Glutamatergic neuron (in vitro differentiated cells): ENCODE data around the gene PHLDB2. TPM values are rescaled to one million over a fixed set of nuclear protein-coding genes. Genes with fewer than 3 reads are reported as not detected.

Experiments
- DNase-seq: peaks from one replicate; pipeline ENCODE4 v3.0.0; 2022
- H3K27ac Mint-ChIP-seq: one replicate; pipeline ENCODE4 v1.8.0; 2020; ENCODE audit warnings: mild to moderate bottlenecking, mixed read lengths, inconsistent platforms; ENCODE audit not compliant: unreplicated experiment
- H3K27me3 Mint-ChIP-seq: one replicate; pipeline ENCODE4 v1.8.0; 2020; ENCODE audit warnings: mild to moderate bottlenecking, moderate library complexity, mixed read lengths, inconsistent platforms; ENCODE audit not compliant: unreplicated experiment
- H3K36me3 Mint-ChIP-seq: one replicate; pipeline ENCODE4 v1.8.0; 2020; ENCODE audit warnings: mild to moderate bottlenecking, mixed read lengths, inconsistent platforms; ENCODE audit not compliant: unreplicated experiment
- H3K4me1 Mint-ChIP-seq: one replicate; pipeline ENCODE4 v1.8.0; 2020; ENCODE audit warnings: mild to moderate bottlenecking, low read depth, mixed read lengths, inconsistent platforms; ENCODE audit not compliant: unreplicated experiment
- H3K4me3 Mint-ChIP-seq: one replicate; pipeline ENCODE4 v1.8.0; 2020; ENCODE audit warnings: mild to moderate bottlenecking, mixed read lengths, inconsistent platforms; ENCODE audit not compliant: unreplicated experiment
- H3K9me3 Mint-ChIP-seq: one replicate; pipeline ENCODE4 v1.8.0; 2020; ENCODE audit warnings: mild to moderate bottlenecking, moderate library complexity, mixed read lengths, inconsistent platforms; ENCODE audit not compliant: unreplicated experiment
- CTCF ChIP-seq: fragments of 200-600 bp; sonication (generic); IDR thresholded peaks from one replicate; pipeline ENCODE4 v1.5.0; 2021; ENCODE audit not compliant: partially characterized antibody, unreplicated experiment
- total RNA-seq: library from RNA; stranded (reverse); fragmentation: NEBNext Ultra II Directional; extraction: Animal tissue kit (Norgen Biotek cat#: 25700); gene quantifications from one replicate; pipeline ENCODE4 v1.2.1, GENCODE V29; 2021; ENCODE audit not compliant: unreplicated experiment

Gene PHLDB2
- total RNA-seq, 1 donor from 2014 or later: 18.7 TPM

GRCh38 chr3:112017091-112017490, 158.0 kb downstream of the PHLDB2 start:
- Mint-ChIP-seq H3K4me3 (no peak overlapping the region), H3K27me3 (peaks cover 1% of the 10 kb centered on the region), H3K36me3 (peaks cover 8% of the 10 kb centered on the region), H3K4me1 (peaks cover 14% of the 10 kb centered on the region), H3K27ac (no peak overlapping the region), H3K9me3 (peaks cover 2% of the 10 kb centered on the region)
- no peak for TF ChIP-seq CTCF
- DNase-seq: no peak

- H3K4me3 Mint-ChIP-seq: no peak overlapping the region
- DNase-seq: no peak
- H3K27me3 Mint-ChIP-seq: peaks cover 1% of the 10 kb centered on the region
- peaks cover 10% of the 10 kb centered on the region for H3K36me3 Mint-ChIP-seq
- no peaks in the 10 kb centered on the region for H3K9me3 Mint-ChIP-seq
- H3K4me1 Mint-ChIP-seq: peaks cover under 1% of the 10 kb centered on the region
- H3K27ac Mint-ChIP-seq: no peak overlapping the region
- no peak for TF ChIP-seq CTCF
Observed at GRCh38 chr3:112018712-112019111, 159.6 kb downstream of the PHLDB2 start.

- no peak for TF ChIP-seq CTCF
- no peak for DNase-seq
- peaks cover under 1% of the 10 kb centered on the region for H3K4me1 Mint-ChIP-seq
- peaks cover 10% of the 10 kb centered on the region for H3K36me3 Mint-ChIP-seq
- no peak overlapping the region for H3K27ac Mint-ChIP-seq
- H3K9me3 Mint-ChIP-seq: no peaks in the 10 kb centered on the region
- no peak overlapping the region for H3K4me3 Mint-ChIP-seq
- H3K27me3 Mint-ChIP-seq: peaks cover 1% of the 10 kb centered on the region
Observed at GRCh38 chr3:112019716-112020115, 160.7 kb downstream of the PHLDB2 start.

GRCh38 chr3:112020674-112021085, 161.6 kb downstream of the PHLDB2 start:
- H3K36me3 Mint-ChIP-seq: peaks cover 10% of the 10 kb centered on the region

More at GRCh38 chr3:112020674-112021085, 161.6 kb downstream of the PHLDB2 start:
- peaks cover 1% of the 10 kb centered on the region for H3K27me3 Mint-ChIP-seq
- no peak for DNase-seq
- no peak for TF ChIP-seq CTCF
- no peak overlapping the region for H3K27ac Mint-ChIP-seq
- H3K4me1 Mint-ChIP-seq: peaks cover 4% of the 10 kb centered on the region
- H3K9me3 Mint-ChIP-seq: peaks cover 3% of the 10 kb centered on the region
- no peak overlapping the region for H3K4me3 Mint-ChIP-seq

Other genes with a start within 250 kb of the PHLDB2 start
- 13.1 TPM for gene PLCXD2, start 184.6 kb upstream of the PHLDB2 start, total RNA-seq
- 35.9 TPM for gene ABHD10, start 119.8 kb downstream of the PHLDB2 start, total RNA-seq
- 819 TPM for gene TAGLN3, start 139.7 kb downstream of the PHLDB2 start, total RNA-seq
- gene TMPRSS7, start 175.5 kb downstream of the PHLDB2 start, total RNA-seq: not detected
- 1.4 TPM for gene C3orf52, start 227.1 kb downstream of the PHLDB2 start, total RNA-seq